CD8-positive, alpha-beta memory T cell (primary cell): ENCODE measurements around the gene PHC2. TPM values are rescaled to one million over a fixed set of nuclear protein-coding genes. Genes with fewer than 3 reads are reported as not detected.

Source experiments
- CTCF ChIA-PET: fragments of 350-600 bp; sonication (Branson Sonifier 250); formaldehyde crosslinking; loops from one replicate; lab custom pipeline; 2021; ENCODE audit warnings: antibody characterized with exemption; lab: Charles Lee
- POLR2A ChIA-PET: fragments of 350-600 bp; sonication (Branson Sonifier 250); formaldehyde crosslinking; loops from one replicate; lab custom pipeline; 2021; ENCODE audit warnings: antibody characterized with exemption; lab: Charles Lee
- DNase-seq, 5 donors: peaks; one replicate each; pipeline versions ENCODE4 v3.0.0 to v3.0.0-alpha.2; 2020 to 2022; ENCODE audit warnings: mixed read lengths in 1 of 5
- H3K27ac ChIP-seq: one replicate; pipeline ENCODE4 v1.7.0; 2013; ENCODE audit warnings: low read depth, mild to moderate bottlenecking, low read length, moderate library complexity
- H3K27me3 ChIP-seq: 2 replicates; pipeline ENCODE4 v1.7.0; 2013; ENCODE audit warnings: low read length, mild to moderate bottlenecking; ENCODE audit not compliant: insufficient read depth, poor library complexity, severe bottlenecking
- H3K36me3 ChIP-seq: 2 replicates; pipeline ENCODE4 v1.7.0; 2013; ENCODE audit warnings: mild to moderate bottlenecking, low read length, moderate library complexity; ENCODE audit not compliant: insufficient read depth
- H3K4me1 ChIP-seq: 2 replicates; pipeline ENCODE4 v1.7.0; 2013; ENCODE audit warnings: mild to moderate bottlenecking, low read length, moderate library complexity; ENCODE audit not compliant: insufficient read depth
- H3K4me3 ChIP-seq: 2 replicates; pipeline ENCODE4 v1.7.0; 2013; ENCODE audit warnings: mild to moderate bottlenecking, low read length
- H3K9me3 ChIP-seq: 2 replicates; pipeline ENCODE4 v1.7.0; 2013; ENCODE audit warnings: mild to moderate bottlenecking, low read length
- H3K27ac Mint-ChIP-seq, 8 donors: one replicate each; pipeline ENCODE4 v1.8.0; 2020 to 2021; ENCODE audit warnings: mixed read lengths in 8 of 8, mild to moderate bottlenecking in 6 of 8, inconsistent platforms in 3 of 8, moderate library complexity in 3 of 8
- H3K27me3 Mint-ChIP-seq, 2 donors: one replicate each; pipeline ENCODE4 v1.8.0; 2020 to 2021; ENCODE audit warnings: mixed read lengths in 2 of 2, mild to moderate bottlenecking in 1 of 2, moderate library complexity in 1 of 2
- H3K36me3 Mint-ChIP-seq, 3 donors: one replicate each; pipeline ENCODE4 v1.8.0; 2020 to 2021; ENCODE audit warnings: mixed read lengths in 3 of 3, inconsistent platforms in 1 of 3, mild to moderate bottlenecking in 1 of 3
- H3K4me1 Mint-ChIP-seq, 3 donors: one replicate each; pipeline ENCODE4 v1.8.0; 2020 to 2021; ENCODE audit warnings: mixed read lengths in 3 of 3, inconsistent platforms in 1 of 3, mild to moderate bottlenecking in 1 of 3
- H3K4me3 Mint-ChIP-seq, 7 donors: one replicate each; pipeline ENCODE4 v1.8.0; 2020 to 2021; ENCODE audit warnings: mixed read lengths in 7 of 7, mild to moderate bottlenecking in 6 of 7, moderate library complexity in 4 of 7, inconsistent platforms in 2 of 7
- H3K9me3 Mint-ChIP-seq, 5 donors: one replicate each; pipeline ENCODE4 v1.8.0; 2020 to 2022; ENCODE audit warnings: mixed read lengths in 5 of 5, mild to moderate bottlenecking in 3 of 5, moderate library complexity in 2 of 5, inconsistent platforms in 1 of 5
- polyA plus RNA-seq: library from polyadenylated mRNA; unstranded; fragments of 300-500 nt; fragmentation: Illumina TruSeq; gene quantifications from one replicate; pipeline ENCODE4 v1.2.3, GENCODE V29; 2021
- total RNA-seq, 2 experiments: library from RNA; stranded (reverse); gene quantifications; one replicate each; pipeline ENCODE4 v1.2.3, GENCODE V29; 2021

PHC2 gene
- total and polyA plus RNA-seq, 3 experiments from 2014 or later, result 25.5 to 34.2 (median 25.8) TPM

GRCh38 chr1:33435096-33435820, 4.4 kb upstream of the PHC2 start:
- no peaks in the 10 kb centered on the region for H3K9me3 ChIP-seq
- DNase-seq, result no peak
- no peaks in the 10 kb centered on the region for H3K9me3 Mint-ChIP-seq
- H3K4me1 Mint-ChIP-seq, result peaks cover 2 to 5% (median 4%) of the 10 kb centered on the region in 3 donors
- H3K27me3 Mint-ChIP-seq, result peaks cover 1 to 22% of the 10 kb centered on the region in 2 donors
- H3K27ac Mint-ChIP-seq, result no peak overlapping the region
- no peaks in the 10 kb centered on the region for H3K27me3 ChIP-seq
- no peaks in the 10 kb centered on the region for H3K36me3 ChIP-seq
- H3K4me1 ChIP-seq, result peaks cover 4% of the 10 kb centered on the region
- POLR2A ChIA-PET, result no interaction called here
- no peak overlapping the region for H3K4me3 ChIP-seq
- CTCF ChIA-PET, result no interaction called here
- no peaks in the 10 kb centered on the region for H3K36me3 Mint-ChIP-seq
- no peak overlapping the region for H3K4me3 Mint-ChIP-seq
- H3K27ac ChIP-seq, result no peak overlapping the region

- H3K9me3 ChIP-seq, result no peaks in the 10 kb centered on the region
- H3K27me3 ChIP-seq, result peaks cover 8% of the 10 kb centered on the region
- H3K9me3 Mint-ChIP-seq, result no peaks in the 10 kb centered on the region
- peaks cover 4 to 5% (median 5%) of the 10 kb centered on the region in 3 donors for H3K4me1 Mint-ChIP-seq
- H3K27ac Mint-ChIP-seq, result no peak overlapping the region
- peak overlapping the region in 1 of 7 donors; percentile 18 for H3K4me3 Mint-ChIP-seq
- no peak for DNase-seq
- no peaks in the 10 kb centered on the region for H3K36me3 ChIP-seq
- ChIA-PET CTCF (no interaction called here), POLR2A (no interaction called here)
- H3K4me1 ChIP-seq, result peaks cover 10% of the 10 kb centered on the region
- no peaks in the 10 kb centered on the region for H3K36me3 Mint-ChIP-seq
- peaks cover 0 to 13% of the 10 kb centered on the region in 2 donors for H3K27me3 Mint-ChIP-seq
- no peak overlapping the region for H3K4me3 ChIP-seq
- H3K27ac ChIP-seq, result no peak overlapping the region
Measured at GRCh38 chr1:33434363-33434750, 3.5 kb upstream of the PHC2 start.

GRCh38 chr1:33433509-33434362, 2.8 kb upstream of the PHC2 start:
- DNase-seq, result no peak
- Histone ChIP-seq H3K4me1 (peaks cover 10% of the 10 kb centered on the region), H3K27ac (no peak overlapping the region), H3K9me3 (no peaks in the 10 kb centered on the region), H3K27me3 (peaks cover 14% of the 10 kb centered on the region), H3K36me3 (no peaks in the 10 kb centered on the region), H3K4me3 (no peak overlapping the region)
- Mint-ChIP-seq H3K27me3 (peaks cover 0 to 9% of the 10 kb centered on the region in 2 donors), H3K27ac (no peak overlapping the region), H3K36me3 (no peaks in the 10 kb centered on the region), H3K9me3 (no peaks in the 10 kb centered on the region), H3K4me3 (peak overlapping the region in 1 of 7 donors; percentile 18), H3K4me1 (peaks cover 4 to 5% (median 5%) of the 10 kb centered on the region in 3 donors)
- POLR2A ChIA-PET, result no interaction called here
- CTCF ChIA-PET, result interaction anchor here (1.0 kb wide), 1 partner anchor 37 kb away, joined by 3 read pairs; no protein-coding TSS in a partner anchor

- Mint-ChIP-seq H3K9me3 (no peaks in the 10 kb centered on the region), H3K4me3 (no peak overlapping the region), H3K27me3 (peaks cover 7 to 18% of the 10 kb centered on the region in 2 donors), H3K36me3 (peaks cover 0 to 4% (median 0%) of the 10 kb centered on the region in 3 donors), H3K4me1 (peaks cover 4 to 5% (median 5%) of the 10 kb centered on the region in 3 donors), H3K27ac (peak overlapping the region in 5 of 8 donors; percentile 26 to 82 (median 48))
- Histone ChIP-seq H3K4me1 (peaks cover 10% of the 10 kb centered on the region), H3K27me3 (peaks cover 32% of the 10 kb centered on the region), H3K9me3 (no peaks in the 10 kb centered on the region), H3K36me3 (no peaks in the 10 kb centered on the region), H3K27ac (no peak overlapping the region), H3K4me3 (peak overlapping the region; percentile 21)
- ChIA-PET POLR2A (no interaction called here), CTCF (interaction anchor here (1.0 kb wide), 1 partner anchor 78 kb away, joined by 3 read pairs; no protein-coding TSS in a partner anchor)
- peak in 1 of 5 donors; percentile 43 for DNase-seq
Measured at GRCh38 chr1:33429856-33430691, 821 bp downstream of the PHC2 start.

GRCh38 chr1:33429332-33429731, 1.6 kb downstream of the PHC2 start:
- H3K27me3 Mint-ChIP-seq, result peaks cover 7 to 24% of the 10 kb centered on the region in 2 donors
- H3K27ac ChIP-seq, result no peak overlapping the region
- H3K4me3 ChIP-seq, result no peak overlapping the region
- peaks cover 0 to 4% (median 0%) of the 10 kb centered on the region in 3 donors for H3K36me3 Mint-ChIP-seq
- no peak overlapping the region for H3K4me3 Mint-ChIP-seq
- H3K27ac Mint-ChIP-seq, result no peak overlapping the region
- peaks cover 4 to 5% (median 5%) of the 10 kb centered on the region in 3 donors for H3K4me1 Mint-ChIP-seq
- no peak for DNase-seq
- peaks cover 32% of the 10 kb centered on the region for H3K27me3 ChIP-seq
- ChIA-PET POLR2A (no interaction called here), CTCF (no interaction called here)
- H3K4me1 ChIP-seq, result peaks cover 10% of the 10 kb centered on the region
- H3K9me3 Mint-ChIP-seq, result no peaks in the 10 kb centered on the region
- no peaks in the 10 kb centered on the region for H3K9me3 ChIP-seq
- no peaks in the 10 kb centered on the region for H3K36me3 ChIP-seq

- H3K27me3 ChIP-seq, result peaks cover 32% of the 10 kb centered on the region
- Mint-ChIP-seq H3K9me3 (no peaks in the 10 kb centered on the region), H3K4me3 (no peak overlapping the region), H3K36me3 (peaks cover 0 to 4% (median 0%) of the 10 kb centered on the region in 3 donors), H3K4me1 (peaks cover 4 to 5% (median 5%) of the 10 kb centered on the region in 3 donors), H3K27me3 (peaks cover 7 to 27% of the 10 kb centered on the region in 2 donors), H3K27ac (no peak overlapping the region)
- no peak overlapping the region for H3K27ac ChIP-seq
- ChIA-PET POLR2A (no interaction called here), CTCF (interaction anchor here (0.6 kb wide), 1 partner anchor 1429 kb away, joined by 3 read pairs; no protein-coding TSS in a partner anchor)
- no peak overlapping the region for H3K4me3 ChIP-seq
- DNase-seq, result no peak
- peaks cover 10% of the 10 kb centered on the region for H3K4me1 ChIP-seq
- no peaks in the 10 kb centered on the region for H3K36me3 ChIP-seq
- no peaks in the 10 kb centered on the region for H3K9me3 ChIP-seq
Measured at GRCh38 chr1:33428661-33429060, 2.2 kb downstream of the PHC2 start.

GRCh38 chr1:33426916-33427315, 4.0 kb downstream of the PHC2 start:
- Mint-ChIP-seq H3K9me3 (no peaks in the 10 kb centered on the region), H3K27me3 (peaks cover 7 to 40% of the 10 kb centered on the region in 2 donors), H3K4me3 (no peak overlapping the region), H3K36me3 (peaks cover 0 to 4% (median 0%) of the 10 kb centered on the region in 3 donors), H3K27ac (no peak overlapping the region), H3K4me1 (peaks cover 4 to 5% (median 5%) of the 10 kb centered on the region in 3 donors)
- no peak for DNase-seq
- no peaks in the 10 kb centered on the region for H3K9me3 ChIP-seq
- H3K4me3 ChIP-seq, result no peak overlapping the region
- ChIA-PET CTCF (no interaction called here), POLR2A (no interaction called here)
- no peak overlapping the region for H3K27ac ChIP-seq
- peaks cover 10% of the 10 kb centered on the region for H3K4me1 ChIP-seq
- peaks cover 32% of the 10 kb centered on the region for H3K27me3 ChIP-seq
- H3K36me3 ChIP-seq, result no peaks in the 10 kb centered on the region
